LoVo (cell line): ENCODE measurements around the gene PDLIM1.
A peak's percentile ranks its signal among the peaks of the same experiment; 100 is the strongest.

Source experiments
- DNase-seq: peaks from one replicate; pipeline ENCODE4 v3.0.0-alpha.2; 2016; ENCODE audit warnings: low spot score

Gene PDLIM1

GRCh38 chr10:95290461-95291364, at the start of gene PDLIM1:
Gene PDLIM1 (minus strand): TSS chr10:95291003. CDS start chr10:95290915, 88 bp downstream.
- DNase-seq = peak; percentile 82

GRCh38 chr10:95339863-95340262, 49.1 kb upstream of the PDLIM1 start:
- DNase-seq = no peak

GRCh38 chr10:95337423-95338160, 46.8 kb upstream of the PDLIM1 start:
- DNase-seq = no peak

- DNase-seq = no peak
Measured at GRCh38 chr10:95336702-95337101, 45.9 kb upstream of the PDLIM1 start.

- DNase-seq = no peak
Measured at GRCh38 chr10:95335933-95336699, 45.3 kb upstream of the PDLIM1 start.

- no peak for DNase-seq
Measured at GRCh38 chr10:95334805-95335144, 44.0 kb upstream of the PDLIM1 start.

GRCh38 chr10:95333997-95334804, 43.4 kb upstream of the PDLIM1 start:
- no peak for DNase-seq

GRCh38 chr10:95332666-95333249, 42.0 kb upstream of the PDLIM1 start:
- no peak for DNase-seq

GRCh38 chr10:95331596-95332130, 40.9 kb upstream of the PDLIM1 start:
- DNase-seq = no peak

GRCh38 chr10:95330966-95331453, 40.2 kb upstream of the PDLIM1 start:
- no peak for DNase-seq

- DNase-seq = no peak
Measured at GRCh38 chr10:95329296-95329695, 38.5 kb upstream of the PDLIM1 start.

- DNase-seq = no peak
Measured at GRCh38 chr10:95328013-95328412, 37.2 kb upstream of the PDLIM1 start.

- no peak for DNase-seq
Measured at GRCh38 chr10:95327367-95327766, 36.6 kb upstream of the PDLIM1 start.

GRCh38 chr10:95326396-95326795, 35.6 kb upstream of the PDLIM1 start:
- no peak for DNase-seq

GRCh38 chr10:95325863-95326262, 35.1 kb upstream of the PDLIM1 start:
- no peak for DNase-seq

- DNase-seq = no peak
Measured at GRCh38 chr10:95324436-95325268, 33.8 kb upstream of the PDLIM1 start.

- no peak for DNase-seq
Measured at GRCh38 chr10:95321554-95322301, 30.9 kb upstream of the PDLIM1 start.

- DNase-seq = no peak
Measured at GRCh38 chr10:95319239-95319638, 28.4 kb upstream of the PDLIM1 start.

- DNase-seq = no peak
Measured at GRCh38 chr10:95315509-95315908, 24.7 kb upstream of the PDLIM1 start.
